ENCODE measurements around the gene EPB41L5.
"Not testable (repeated sequence)": the region's sequence is repeated elsewhere in the genome, so short reads cannot be mapped to it uniquely, and the experiment has no call there.

GRCh38 chr2:120135013-120135412 is 122.1 kb downstream of the EPB41L5 start:
- TF ChIP-seq CTCF, POLR2AphosphoS5, POLR2A (IDR thresholded peaks at IDR 0.05): not testable (repeated sequence)

Measured in stomach (tissue), 4 donors.